ENCODE measurements around the gene ABCD1.

GRCh38 chrX:153694687-153695270, 29.9 kb upstream of the ABCD1 start:
- no peak for TF ChIP-seq POLR2A (IDR thresholded peaks at IDR 0.05; ENCODE audit: low read depth)
- TF ChIP-seq CTCF (IDR thresholded peaks at IDR 0.05) = no peak

Data from esophagus muscularis mucosa (tissue), 3 donors.